Endothelial cell (in vitro differentiated cells): ENCODE data around the gene LSM12. TPM values are rescaled to one million over a fixed set of nuclear protein-coding genes. Genes with fewer than 3 reads are reported as not detected.
"Not testable (repeated sequence)": the region's sequence is repeated elsewhere in the genome, so short reads cannot be mapped to it uniquely, and the experiment has no call there.

Experiments used
- DNase-seq: peaks from one replicate; pipeline ENCODE4 v3.0.0; 2021; ENCODE audit warnings: low spot score
- H3K27ac Mint-ChIP-seq: one replicate; pipeline ENCODE4 v1.8.0; 2021; ENCODE audit warnings: mixed read lengths, inconsistent platforms; ENCODE audit not compliant: unreplicated experiment
- H3K27me3 Mint-ChIP-seq: one replicate; pipeline ENCODE4 v1.8.0; 2021; ENCODE audit warnings: mild to moderate bottlenecking, moderate library complexity, mixed read lengths, inconsistent platforms; ENCODE audit not compliant: unreplicated experiment
- H3K36me3 Mint-ChIP-seq: one replicate; pipeline ENCODE4 v1.8.0; 2021; ENCODE audit warnings: mild to moderate bottlenecking, low read depth, mixed read lengths, inconsistent platforms; ENCODE audit not compliant: unreplicated experiment
- H3K4me1 Mint-ChIP-seq: one replicate; pipeline ENCODE4 v1.8.0; 2021; ENCODE audit warnings: mild to moderate bottlenecking, mixed read lengths, inconsistent platforms; ENCODE audit not compliant: unreplicated experiment
- H3K4me3 Mint-ChIP-seq: one replicate; pipeline ENCODE4 v1.8.0; 2021; ENCODE audit warnings: mild to moderate bottlenecking, mixed read lengths, inconsistent platforms; ENCODE audit not compliant: unreplicated experiment
- H3K9me3 Mint-ChIP-seq: one replicate; pipeline ENCODE4 v1.8.0; 2021; ENCODE audit warnings: mixed read lengths, inconsistent platforms; ENCODE audit not compliant: unreplicated experiment
- total RNA-seq: library from RNA; stranded (reverse); fragmentation: NEBNext Ultra II Directional; extraction: Animal tissue kit (Norgen Biotek cat#: 25700); gene quantifications from one replicate; pipeline ENCODE4 v1.2.1, GENCODE V29; 2021; ENCODE audit not compliant: unreplicated experiment
- TF ChIP-seq, protein P1 (sequence below): fragments of 200-600 bp; sonication (generic); IDR thresholded peaks from one replicate; pipeline ENCODE4 v1.5.0; 2021; ENCODE audit warnings: antibody characterized with exemption; ENCODE audit not compliant: unreplicated experiment

Gene LSM12
- total RNA-seq, 1 donor from 2014 or later: 63.0 TPM

DNA sequence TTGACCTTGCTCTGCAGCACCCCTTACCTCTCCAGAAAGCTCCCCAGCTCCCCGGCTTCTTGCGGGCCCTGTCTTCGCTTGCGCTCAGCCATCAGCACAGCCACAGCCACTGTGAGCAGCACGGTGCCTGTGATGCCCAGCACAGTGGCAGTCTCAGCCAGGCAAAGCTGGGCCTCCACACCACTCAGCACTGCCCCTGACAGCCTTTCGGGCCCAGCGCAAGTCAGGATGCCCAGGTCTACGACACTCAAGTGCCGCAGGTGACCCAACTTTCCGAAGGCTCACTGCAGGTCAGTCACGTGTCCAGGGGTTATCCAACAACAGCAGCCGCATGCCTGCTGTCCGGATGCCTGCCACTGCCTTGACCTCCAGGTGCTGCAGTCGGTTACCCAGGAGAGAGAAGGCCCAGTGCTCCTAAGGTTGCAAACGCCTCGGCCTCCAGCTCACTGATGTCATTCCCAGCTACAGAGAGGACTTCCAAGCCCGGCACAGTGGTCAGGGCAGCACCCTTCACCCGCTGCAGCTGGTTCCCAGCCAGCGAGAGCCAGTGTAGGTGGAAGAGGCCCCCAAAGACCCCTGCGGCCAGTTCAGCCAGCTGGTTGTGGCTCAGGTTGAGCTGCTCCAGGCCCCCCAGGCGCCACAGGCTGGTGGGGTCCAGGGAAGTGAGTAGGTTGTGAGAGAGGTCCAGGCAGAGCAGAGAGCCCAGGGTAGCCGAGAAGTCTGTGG lies 42.8 kb downstream of the LSM12 start:
- Mint-ChIP-seq H3K9me3 (no peaks in the 10 kb centered on the region), H3K4me1 (peaks cover 21% of the 10 kb centered on the region), H3K27me3 (no peaks in the 10 kb centered on the region), H3K4me3 (peak overlapping the region; percentile 51), H3K27ac (peak overlapping the region; percentile 77), H3K36me3 (peaks cover 7% of the 10 kb centered on the region)
- no peak for DNase-seq
- TF ChIP-seq, protein P1, sequence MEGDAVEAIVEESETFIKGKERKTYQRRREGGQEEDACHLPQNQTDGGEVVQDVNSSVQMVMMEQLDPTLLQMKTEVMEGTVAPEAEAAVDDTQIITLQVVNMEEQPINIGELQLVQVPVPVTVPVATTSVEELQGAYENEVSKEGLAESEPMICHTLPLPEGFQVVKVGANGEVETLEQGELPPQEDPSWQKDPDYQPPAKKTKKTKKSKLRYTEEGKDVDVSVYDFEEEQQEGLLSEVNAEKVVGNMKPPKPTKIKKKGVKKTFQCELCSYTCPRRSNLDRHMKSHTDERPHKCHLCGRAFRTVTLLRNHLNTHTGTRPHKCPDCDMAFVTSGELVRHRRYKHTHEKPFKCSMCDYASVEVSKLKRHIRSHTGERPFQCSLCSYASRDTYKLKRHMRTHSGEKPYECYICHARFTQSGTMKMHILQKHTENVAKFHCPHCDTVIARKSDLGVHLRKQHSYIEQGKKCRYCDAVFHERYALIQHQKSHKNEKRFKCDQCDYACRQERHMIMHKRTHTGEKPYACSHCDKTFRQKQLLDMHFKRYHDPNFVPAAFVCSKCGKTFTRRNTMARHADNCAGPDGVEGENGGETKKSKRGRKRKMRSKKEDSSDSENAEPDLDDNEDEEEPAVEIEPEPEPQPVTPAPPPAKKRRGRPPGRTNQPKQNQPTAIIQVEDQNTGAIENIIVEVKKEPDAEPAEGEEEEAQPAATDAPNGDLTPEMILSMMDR: no peak

DNA sequence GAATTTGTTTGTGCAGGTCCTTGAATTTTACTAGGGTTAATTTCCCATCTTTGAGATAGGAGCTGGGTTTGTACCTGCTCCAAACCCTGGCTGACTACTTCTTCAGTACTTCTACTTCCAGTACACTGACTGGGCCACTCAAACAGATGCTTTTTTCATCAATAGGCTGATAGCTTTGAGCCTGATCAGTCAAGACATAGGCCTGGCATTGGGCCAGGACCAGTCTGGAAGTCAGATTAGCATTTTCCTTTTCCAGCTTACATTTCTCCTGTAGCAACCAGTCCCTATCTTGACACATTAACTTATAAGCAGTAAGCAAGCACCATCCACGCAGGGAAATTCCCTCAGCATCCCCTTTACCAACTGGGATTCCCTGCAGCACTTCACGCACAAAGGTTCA lies 44.2 kb downstream of the LSM12 start:
- no peaks in the 10 kb centered on the region for H3K9me3 Mint-ChIP-seq
- H3K4me3 Mint-ChIP-seq: no peak overlapping the region
- H3K36me3 Mint-ChIP-seq: peaks cover 7% of the 10 kb centered on the region
- DNase-seq: no peak
- H3K27ac Mint-ChIP-seq: peak overlapping the region; percentile 72
- TF ChIP-seq, protein P1: no peak
- H3K27me3 Mint-ChIP-seq: no peaks in the 10 kb centered on the region
- H3K4me1 Mint-ChIP-seq: peaks cover 21% of the 10 kb centered on the region

- H3K9me3 Mint-ChIP-seq, H3K27ac Mint-ChIP-seq, DNase-seq, H3K27me3 Mint-ChIP-seq, H3K4me3 Mint-ChIP-seq, H3K36me3 Mint-ChIP-seq: not testable (repeated sequence)
- H3K4me1 Mint-ChIP-seq: peaks cover 25% of the 10 kb centered on the region
These were observed 45.2 kb downstream of the LSM12 start for GRCh38 chr17:44021227-44021626.

DNA sequence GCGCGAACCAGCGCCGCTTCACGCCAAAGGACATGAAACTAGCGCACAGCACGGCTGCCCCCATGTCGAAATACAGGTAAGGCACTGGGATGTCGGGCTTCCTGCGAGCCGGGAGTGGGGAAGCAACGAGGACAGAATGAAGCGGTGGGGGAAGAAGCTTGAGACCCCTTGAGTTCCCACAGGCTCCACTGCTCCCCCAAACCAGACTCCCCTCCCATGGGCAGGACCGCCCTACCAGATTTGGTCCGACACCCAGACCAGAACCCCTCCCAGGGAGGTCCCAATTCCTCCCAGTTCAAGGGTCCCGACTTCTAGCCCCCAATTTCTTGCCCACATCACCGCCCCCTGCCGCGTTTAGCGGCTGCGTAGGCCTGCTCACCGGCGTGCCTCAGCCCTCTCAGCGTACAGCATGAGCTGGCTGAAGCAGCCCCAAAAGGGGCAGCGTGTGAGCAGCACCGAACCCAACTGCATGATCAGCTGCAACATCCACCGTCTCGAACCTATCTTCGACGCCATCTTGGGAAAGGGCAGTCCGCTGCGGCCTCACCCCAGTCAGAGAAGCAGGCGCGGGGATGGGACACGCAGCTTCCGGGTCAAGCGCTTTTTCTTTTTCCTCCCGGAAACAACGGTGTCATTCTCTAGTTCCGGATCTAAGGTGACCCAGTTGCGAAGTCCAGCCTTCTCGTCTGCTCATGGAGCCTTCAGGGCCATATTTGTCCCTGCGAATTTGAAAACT lies 51.9 kb downstream of the LSM12 start, which contains the start of gene TMEM101:
Gene TMEM101 (minus strand): TSS at position 527 of the 736 bp plus-strand sequence. CDS start 11 bp downstream, at position 516.
- H3K4me3 Mint-ChIP-seq: peak within 1 kb of the TSS; percentile 99
- no peaks in the 10 kb centered on the region for H3K9me3 Mint-ChIP-seq
- peak; percentile 70 for DNase-seq
- TF ChIP-seq, protein P1: no peak
- peaks cover 6% of the 10 kb centered on the region for H3K36me3 Mint-ChIP-seq
- peak within 1 kb of the TSS; percentile 94 for H3K27ac Mint-ChIP-seq
- peaks cover 11% of the 10 kb centered on the region for H3K4me1 Mint-ChIP-seq
- H3K27me3 Mint-ChIP-seq: peaks cover 7% of the 10 kb centered on the region

- H3K4me1 Mint-ChIP-seq: peaks cover 11% of the 10 kb centered on the region
- H3K9me3 Mint-ChIP-seq: no peaks in the 10 kb centered on the region
- peaks cover 6% of the 10 kb centered on the region for H3K36me3 Mint-ChIP-seq
- peak overlapping the region; percentile 78 for H3K27ac Mint-ChIP-seq
- no peak for DNase-seq
- H3K27me3 Mint-ChIP-seq: peaks cover 7% of the 10 kb centered on the region
- peak overlapping the region; percentile 99 for H3K4me3 Mint-ChIP-seq
- TF ChIP-seq, protein P1: no peak
These were observed 52.4 kb downstream of the LSM12 start for GRCh38 chr17:44014133-44014436.
